NT2/D1 (cell line): ENCODE data around the gene CPED1.

ENCODE experiments used
- SUZ12 ChIP-seq: IDR thresholded peaks from 2 replicates; pipeline ENCODE4 v1.6.1; 2011; ENCODE audit not compliant: insufficient read length, insufficient read depth; ENCODE audit errors: extremely low read depth
- ZNF274 ChIP-seq: IDR thresholded peaks from 2 replicates; pipeline ENCODE4 v1.6.1; 2011; ENCODE audit warnings: mild to moderate bottlenecking, low read depth, low read length

GRCh38 chr7:121139427-121139826 lies 150.9 kb downstream of the CPED1 start:
- no peak for TF ChIP-seq SUZ12
- no peak for TF ChIP-seq ZNF274
